Measurements from ENCODE around the gene PRF1. TPM values are rescaled to one million over a fixed set of nuclear protein-coding genes. Genes with fewer than 3 reads are reported as not detected.
A peak's percentile ranks its signal among the peaks of the same experiment; 100 is the strongest.

PRF1 gene
- total RNA-seq, 1 experiment from 2014 or later, result 6.4 TPM

- no peak overlapping the region for H2AFZ ChIP-seq (ENCODE audit: low read depth, low read length, poor library complexity, severe bottlenecking)
- CTCF ChIA-PET, result interaction anchor here (1.8 kb wide), 1 partner anchor 17 kb away, joined by 9 read pairs; no protein-coding TSS in a partner anchor
- DNase-seq (ENCODE audit: low read depth, low spot score), result peak; percentile 84
- H3K4me2 ChIP-seq (ENCODE audit: low read length), result peak overlapping the region; percentile 66
- H3K4me3 ChIP-seq (replicated peaks in 1 of 2; ENCODE audit: low read depth in 1 of 2, low read length in 2 of 2), result 0 out of 4 replicates have a peak overlapping the region, but pooled peaks of 1 of the 2 experiments have one; percentile 1
- H3K79me2 ChIP-seq (ENCODE audit: insufficient read depth, low read length), result no peaks in the 10 kb centered on the region
- H3K27ac ChIP-seq (ENCODE audit: low read depth, low read length), result peak overlapping the region; percentile 90
- peak; percentile 37 for ATAC-seq
- no peaks in the 10 kb centered on the region for H3K36me3 ChIP-seq (ENCODE audit: control insufficient read depth in 1 of 2, insufficient read depth in 2 of 2, low read length in 2 of 2)
- H3K9me2 ChIP-seq (ENCODE audit: insufficient read depth), result no peaks in the 10 kb centered on the region
- RAD21 ChIA-PET (ENCODE audit: low non-redundant PET in 1 of 2, low total read pairs in 2 of 2, uncharacterized antibody in 2 of 2, unreplicated experiment in 2 of 2), result interaction anchor here in 1 of 2 experiments (1.4 kb wide), 1 partner anchor 17 kb away, joined by 3 read pairs; no protein-coding TSS in a partner anchor
- peaks cover 85 to 97% of the 10 kb centered on the region in 2 experiments for H3K4me1 ChIP-seq (ENCODE audit: control insufficient read depth in 1 of 2, insufficient read depth in 2 of 2, low read length in 2 of 2)
- no peaks in the 10 kb centered on the region for H3K27me3 ChIP-seq (ENCODE audit: insufficient read depth, low read length)
- TF ChIP-seq MAX (IDR thresholded peaks at IDR 0.05) (peak; percentile 58; the same call in 1 of the 2 replicates), POLR2AphosphoS5 (IDR thresholded peaks at IDR 0.05; ENCODE audit: low read depth, low read length) (peak; percentile 70), SP1 (IDR thresholded peaks at IDR 0.05; ENCODE audit: low read depth) (peak; percentile 77), TCF7L2 (IDR thresholded peaks at IDR 0.05; ENCODE audit: borderline replicate concordance, extremely low read depth, insufficient read depth, insufficient read length) (no peak)
- TSS peak; percentile 55 for BruUV-seq (replicated peaks)
- no peaks in the 10 kb centered on the region for H3K9me3 ChIP-seq (ENCODE audit: control insufficient read depth in 1 of 2, insufficient read depth in 1 of 2, low read depth in 1 of 2, low read length in 2 of 2)
- intact Hi-C loops (cut with micrococcal nuclease), result no loop called here
- peak overlapping the region; percentile 52 for H3K9ac ChIP-seq (ENCODE audit: low read length)
- no peaks in the 10 kb centered on the region for H4K20me1 ChIP-seq (ENCODE audit: insufficient read depth)
- POLR2A ChIA-PET, result interaction anchor here (1.1 kb wide), 1 partner anchor 9 kb away, joined by 4 read pairs; no protein-coding TSS in a partner anchor
Observed at GRCh38 chr10:70575874-70576802, 26.4 kb downstream of the PRF1 start.

GRCh38 chr10:70575486-70575873 lies 27.1 kb downstream of the PRF1 start:
- Histone ChIP-seq H3K27me3 (ENCODE audit: insufficient read depth, low read length) (no peaks in the 10 kb centered on the region), H3K9ac (ENCODE audit: low read length) (peak overlapping the region; percentile 52), H3K79me2 (ENCODE audit: insufficient read depth, low read length) (no peaks in the 10 kb centered on the region), H3K4me1 (ENCODE audit: control insufficient read depth in 1 of 2, insufficient read depth in 2 of 2, low read length in 2 of 2) (peaks cover 81 to 97% of the 10 kb centered on the region in 2 experiments), H4K20me1 (ENCODE audit: insufficient read depth) (no peaks in the 10 kb centered on the region), H2AFZ (ENCODE audit: low read depth, low read length, poor library complexity, severe bottlenecking) (no peak overlapping the region), H3K36me3 (ENCODE audit: control insufficient read depth in 1 of 2, insufficient read depth in 2 of 2, low read length in 2 of 2) (no peaks in the 10 kb centered on the region), H3K4me2 (ENCODE audit: low read length) (peak overlapping the region; percentile 66), H3K27ac (ENCODE audit: low read depth, low read length) (peak overlapping the region; percentile 90), H3K9me3 (ENCODE audit: control insufficient read depth in 1 of 2, insufficient read depth in 1 of 2, low read depth in 1 of 2, low read length in 2 of 2) (no peaks in the 10 kb centered on the region), H3K9me2 (ENCODE audit: insufficient read depth) (no peaks in the 10 kb centered on the region), H3K4me3 (replicated peaks in 1 of 2; ENCODE audit: low read depth in 1 of 2, low read length in 2 of 2) (no peak overlapping the region)
- intact Hi-C loops (cut with micrococcal nuclease), result no loop called here
- RAD21 ChIA-PET (ENCODE audit: low non-redundant PET in 1 of 2, low total read pairs in 2 of 2, uncharacterized antibody in 2 of 2, unreplicated experiment in 2 of 2), result interaction anchor here in 1 of 2 experiments (1.4 kb wide), 1 partner anchor 16 kb away, joined by 3 read pairs; no protein-coding TSS in a partner anchor
- DNase-seq (ENCODE audit: low read depth, low spot score), result no peak
- BruUV-seq (replicated peaks), result no TSS peak
- ATAC-seq, result peak; percentile 41
- POLR2A ChIA-PET, result interaction anchor here (1.1 kb wide), 1 partner anchor 9 kb away, joined by 4 read pairs; no protein-coding TSS in a partner anchor
- TF ChIP-seq SRF (IDR thresholded peaks at IDR 0.05; ENCODE audit: low read depth), result no peak
- TF ChIP-seq EZH2phosphoT487 (IDR thresholded peaks at IDR 0.05; ENCODE audit: borderline replicate concordance), result no peak
- no peak for TF ChIP-seq YY1 (IDR thresholded peaks at IDR 0.05; ENCODE audit: extremely low read depth, insufficient replicate concordance, low read depth, low read length)
- TF ChIP-seq JUND (IDR thresholded peaks at IDR 0.05), result no peak
- CTCF ChIA-PET, result interaction anchor here (1.8 kb wide), 1 partner anchor 17 kb away, joined by 9 read pairs; no protein-coding TSS in a partner anchor
